H1 (cell line): Measurements from ENCODE around the gene NUBP2. TPM values are rescaled to one million over a fixed set of nuclear protein-coding genes. Genes with fewer than 3 reads are reported as not detected.

Experiments
- CTCF ChIA-PET: fragments of 300-600 bp; sonication (Branson Sonifier 250); formaldehyde crosslinking; loops from one replicate; lab custom pipeline; 2021; ENCODE audit not compliant: partially characterized antibody; lab: Charles Lee
- POLR2A ChIA-PET: fragments of 300-600 bp; sonication (Branson Sonifier 250); formaldehyde crosslinking; loops from one replicate; lab custom pipeline; 2021; ENCODE audit warnings: inconsistent platforms; ENCODE audit not compliant: partially characterized antibody; lab: Charles Lee
- DNase-seq, 2 experiments: peaks; one replicate each; pipeline versions ENCODE4 v3.0.0 to v3.0.0-alpha.2; 2010 to 2022; ENCODE audit warnings: low spot score in 2 of 2, low read depth in 1 of 2, mixed read lengths in 1 of 2
- FAIRE-seq: peaks from 2 replicates; lab custom pipeline; 2011; peaks lifted over from hg19 to GRCh38; lab: Jason Lieb, UNC
- H2AFZ ChIP-seq: 2 replicates; pipeline ENCODE4 v1.8.1; 2012; ENCODE audit warnings: low read length, inconsistent platforms
- H2AK5ac ChIP-seq: 2 replicates; pipeline ENCODE4 v1.6.1; 2013; ENCODE audit warnings: low read depth, low read length
- H2BK120ac ChIP-seq: replicated peaks from 2 replicates; pipeline ENCODE3; 2013; ENCODE audit warnings: low read depth, low read length, inconsistent platforms
- H2BK12ac ChIP-seq: 2 replicates; pipeline ENCODE4 v1.6.1; 2013; ENCODE audit warnings: low read depth, low read length
- H2BK15ac ChIP-seq: 2 replicates; pipeline ENCODE4 v1.6.1; 2013; ENCODE audit warnings: low read length
- H2BK20ac ChIP-seq: 2 replicates; pipeline ENCODE4 v1.6.1; 2013; ENCODE audit warnings: low read length
- H2BK5ac ChIP-seq: 2 replicates; pipeline ENCODE4 v1.6.1; 2013; ENCODE audit warnings: low read depth, low read length
- H3K14ac ChIP-seq: 2 replicates; pipeline ENCODE4 v1.6.1; 2013; ENCODE audit warnings: inconsistent platforms; ENCODE audit not compliant: insufficient read length
- H3K18ac ChIP-seq: 2 replicates; pipeline ENCODE4 v1.6.1; 2013; ENCODE audit warnings: low read length; ENCODE audit errors: extremely low read depth
- H3K23ac ChIP-seq: 2 replicates; pipeline ENCODE4 v1.6.1; 2013; ENCODE audit warnings: inconsistent platforms; ENCODE audit not compliant: insufficient read length
- H3K23me2 ChIP-seq: 2 replicates; pipeline ENCODE4 v1.6.1; 2013; ENCODE audit warnings: low read depth, low read length
- H3K27ac ChIP-seq: 2 replicates; pipeline ENCODE4 v1.6.1; 2011; ENCODE audit warnings: low read depth, low read length, inconsistent platforms
- H3K27me3 ChIP-seq, 4 experiments: replicated peaks in 1 of 4; 1 replicate in 1 of 4; 2 replicates in 3 of 4; pipeline versions ENCODE4 v1.6.1 to v1.8.1; 2011 to 2013; ENCODE audit warnings: low read length in 3 of 4, mild to moderate bottlenecking in 3 of 4, inconsistent platforms in 2 of 4, mixed read lengths in 2 of 4, moderate library complexity in 1 of 4; ENCODE audit not compliant: control insufficient read depth in 3 of 4, insufficient read depth in 3 of 4; ENCODE audit errors: extremely low read depth in 1 of 4
- H3K36me3 ChIP-seq, 4 experiments: 2 replicates each; pipeline versions ENCODE4 v1.6.1 to v1.8.1; 2011 to 2013; ENCODE audit warnings: mild to moderate bottlenecking in 4 of 4, low read length in 3 of 4, moderate library complexity in 2 of 4, control low read depth in 1 of 4, inconsistent platforms in 1 of 4; ENCODE audit not compliant: insufficient read depth in 4 of 4, control insufficient read depth in 2 of 4
- H3K4ac ChIP-seq: replicated peaks from 2 replicates; pipeline ENCODE3; 2013; ENCODE audit warnings: low read length, low read depth, mixed read lengths, inconsistent platforms; ENCODE audit not compliant: insufficient read length
- H3K4me1 ChIP-seq, 4 experiments: replicated peaks in 1 of 4; 1 replicate in 1 of 4; 2 replicates in 3 of 4; pipeline versions ENCODE4 v1.6.1 to v1.8.1; 2011 to 2013; ENCODE audit warnings: low read length in 3 of 4, inconsistent platforms in 2 of 4, mixed read lengths in 1 of 4; ENCODE audit not compliant: insufficient read depth in 4 of 4, control insufficient read depth in 3 of 4
- H3K4me2 ChIP-seq, 2 experiments: 2 replicates each; pipeline versions ENCODE4 v1.6.1 to v1.8.1; 2011 to 2013; ENCODE audit warnings: low read depth in 2 of 2, low read length in 2 of 2, control low read depth in 1 of 2, inconsistent platforms in 1 of 2, mild to moderate bottlenecking in 1 of 2; ENCODE audit not compliant: insufficient read depth in 1 of 2
- H3K4me3 ChIP-seq, 4 experiments: fragments of 200-600, 300-600 bp in 1 of 4; sonication (generic), shearing (Covaris generic), sonication (Bioruptor Twin) in 1 of 4; 2 replicates each; pipeline versions ENCODE4 v1.5.1 to v1.8.1; 2011 to 2016; ENCODE audit warnings: low read length in 4 of 4, low read depth in 3 of 4, control low read depth in 2 of 4, inconsistent platforms in 2 of 4, mild to moderate bottlenecking in 2 of 4, mixed read lengths in 1 of 4, moderate library complexity in 1 of 4; ENCODE audit not compliant: insufficient read depth in 2 of 4; ENCODE audit errors: extremely low read depth in 1 of 4
- H3K56ac ChIP-seq: replicated peaks from 2 replicates; pipeline ENCODE3; 2013; ENCODE audit warnings: low read depth, mild to moderate bottlenecking, mixed read lengths, low read length, inconsistent platforms; ENCODE audit not compliant: insufficient read length
- H3K79me1 ChIP-seq: 2 replicates; pipeline ENCODE4 v1.6.1; 2013; ENCODE audit warnings: low read depth, low read length, control low read depth
- H3K79me2 ChIP-seq, 2 experiments: 2 replicates each; pipeline versions ENCODE4 v1.6.1 to v1.8.1; 2012 to 2013; ENCODE audit warnings: low read length in 2 of 2, mild to moderate bottlenecking in 2 of 2, inconsistent platforms in 1 of 2; ENCODE audit not compliant: insufficient read depth in 2 of 2, control insufficient read depth in 1 of 2
- H3K9ac ChIP-seq, 4 experiments: replicated peaks in 1 of 4; 1 replicate in 1 of 4; 2 replicates in 3 of 4; pipeline versions ENCODE4 v1.6.1 to v1.8.1; 2011 to 2013; ENCODE audit warnings: low read depth in 3 of 4, low read length in 3 of 4, control low read depth in 2 of 4, mild to moderate bottlenecking in 2 of 4, moderate library complexity in 2 of 4, inconsistent platforms in 1 of 4; ENCODE audit errors: extremely low read depth in 1 of 4
- H3K9me3 ChIP-seq, 2 experiments: 2 replicates each; pipeline versions ENCODE4 v1.6.1 to v1.8.1; 2012 to 2013; ENCODE audit warnings: mild to moderate bottlenecking in 2 of 2, moderate library complexity in 2 of 2, control low read depth in 1 of 2, inconsistent platforms in 1 of 2, low read depth in 1 of 2, low read length in 1 of 2, mixed read lengths in 1 of 2; ENCODE audit not compliant: insufficient read depth in 2 of 2
- H4K20me1 ChIP-seq, 2 experiments: replicated peaks in 1 of 2; 2 replicates each; pipeline versions ENCODE3 to v1.8.1; 2011 to 2013; ENCODE audit warnings: inconsistent platforms in 2 of 2, low read length in 2 of 2, mild to moderate bottlenecking in 1 of 2; ENCODE audit not compliant: insufficient read depth in 2 of 2, control insufficient read depth in 1 of 2
- H4K5ac ChIP-seq: 2 replicates; pipeline ENCODE4 v1.6.1; 2013; ENCODE audit warnings: low read length, low read depth, mixed read lengths, inconsistent platforms; ENCODE audit not compliant: insufficient read length
- H4K8ac ChIP-seq: 2 replicates; pipeline ENCODE4 v1.8.0; 2013; ENCODE audit warnings: mild to moderate bottlenecking, moderate library complexity, low read length, inconsistent platforms; ENCODE audit not compliant: insufficient read depth; ENCODE audit errors: extremely low read depth
- H4K91ac ChIP-seq: replicated peaks from 2 replicates; pipeline ENCODE3; 2013; ENCODE audit warnings: low read length, mixed read lengths, inconsistent platforms; ENCODE audit not compliant: insufficient read length
- BCL11A ChIP-seq, 2 experiments: IDR thresholded peaks; one replicate each; pipeline ENCODE4 v1.6.1; 2011; ENCODE audit warnings: low read depth in 2 of 2, low read length in 2 of 2, mild to moderate bottlenecking in 2 of 2
- POLR2AphosphoS5 ChIP-seq: IDR thresholded peaks from 2 replicates; pipeline ENCODE4 v1.6.1; 2011; ENCODE audit warnings: low read depth, low read length
- WGBS, 2 experiments: shearing (Covaris generic) in 1 of 2; methylation state at CpG; one replicate each; pipeline versions ENCODE4 v1.1.6 to v1.1.7; 2013 to 2015; ENCODE audit warnings: low lambda C conversion rate in 2 of 2, mixed read lengths in 2 of 2, inconsistent platforms in 1 of 2, low coverage in 1 of 2, missing lambda C conversion rate in 1 of 2; ENCODE audit not compliant: insufficient replicate concordance in 2 of 2, insufficient coverage in 1 of 2, insufficient read length in 1 of 2; ENCODE audit errors: extremely low coverage in 1 of 2, missing lambda C conversion rate in 1 of 2; 5-methylcytosine and 5-hydroxymethylcytosine counted together
- polyA plus RNA-seq, 7 experiments: library from polyadenylated mRNA; depleted of rRNA in 3 of 7; stranded (reverse) in 5 of 7; unstranded in 2 of 7; fragments of >200 nt in 5 of 7; fragments of 200-250 nt in 2 of 7; gene quantifications; 1 replicate in 5 of 7; 2 replicates in 1 of 7; 4 replicates in 1 of 7; pipeline versions ENCODE4 v1.2.1 to v1.2.3, GENCODE V29; 2011 to 2013; ENCODE audit warnings: missing spikeins in 2 of 7, mixed read lengths in 2 of 7
- total RNA-seq: library from RNA; stranded (reverse); fragmentation: NEBNext Ultra II Directional; extraction: Animal tissue kit (Norgen Biotek cat#: 25700); gene quantifications from 2 replicates; pipeline ENCODE4 v1.2.1, GENCODE V29; 2021

The NUBP2 gene
- total and polyA plus RNA-seq, 2 of the 8 experiments (the other 6 are each of a cell fraction or from before 2014, with no cell fraction given), result 70.3 to 96.9 TPM

DNA sequence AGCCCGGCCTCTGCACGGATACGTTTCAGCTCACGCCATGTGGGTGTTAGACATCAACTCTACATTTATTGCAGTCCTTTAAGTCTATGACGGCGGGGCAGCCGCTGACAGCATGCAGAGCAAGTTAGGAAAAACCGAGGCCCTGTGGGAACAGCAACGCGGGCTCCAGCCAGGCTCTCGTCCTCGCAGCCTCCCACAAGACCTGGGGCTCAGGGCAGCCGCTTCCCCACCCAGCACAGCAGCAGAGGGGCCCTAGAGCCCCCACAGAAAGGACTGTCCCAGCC lies 6.1 kb upstream of the NUBP2 start:
- Histone ChIP-seq H3K27ac (no peak overlapping the region), H2BK12ac (no peak overlapping the region), H3K27me3 (no peaks in the 10 kb centered on the region), H4K20me1 (peaks cover 0 to 33% of the 10 kb centered on the region in 2 experiments), H2BK20ac (no peak overlapping the region), H3K4me2 (no peak overlapping the region), H3K14ac (no peak overlapping the region), H3K4ac (no peak overlapping the region), H2BK15ac (no peak overlapping the region), H3K56ac (no peak overlapping the region), H3K79me2 (peaks cover 0 to 15% of the 10 kb centered on the region in 2 experiments; a peak in 1 of 4 replicates), H2BK120ac (no peak overlapping the region), H2BK5ac (no peak overlapping the region), H4K5ac (no peak overlapping the region), H3K4me1 (peaks cover 0 to 12% (median 8%) of the 10 kb centered on the region in 4 experiments; a peak in 6 of 7 replicates), H4K91ac (no peak overlapping the region), H3K23ac (no peak overlapping the region), H3K36me3 (peaks cover 0 to 23% (median 9%) of the 10 kb centered on the region in 4 experiments; a peak in 5 of 8 replicates)
- DNase-seq, result no peak
- ChIA-PET POLR2A (interaction anchor here (0.7 to 12.0 kb wide), 5 partner anchors 8 to 379 kb away, joined by 3 to 246 read pairs (median 3); partner anchors contain the start of genes EME2, MRPS34, NME3 and TRAF7), CTCF (no interaction called here)
- 0 out of 2 replicates have a peak, but pooled peaks have one; percentile 7 for TF ChIP-seq POLR2AphosphoS5
- TF ChIP-seq BCL11A (IDR thresholded peaks at IDR 0.05; ENCODE audit: low read depth in 2 of 2, low read length in 2 of 2), result no peak
- TF ChIP-seq, all 59 proteins: peak for 1
- H3K9me3 ChIP-seq, result no peaks in the 10 kb centered on the region
- H3K79me1 ChIP-seq, result peaks cover 9% of the 10 kb centered on the region
- H3K18ac ChIP-seq, result no peak overlapping the region
- H3K9ac ChIP-seq, result no peak overlapping the region
- peak overlapping the region; percentile 20; the same call in 1 of the 2 replicates for H4K8ac ChIP-seq
- WGBS, 2 experiments, result 89% methylated on average over 13 of the region's 13 CpGs; no CpG with 5 or more reads in 1 of the 2 experiments
- FAIRE-seq, result no peak
- H2AFZ ChIP-seq, result no peak overlapping the region
- no peak overlapping the region for H3K4me3 ChIP-seq
- H3K23me2 ChIP-seq, result peaks cover 9% of the 10 kb centered on the region
- H2AK5ac ChIP-seq, result no peak overlapping the region
